HG02852 (cell line): ENCODE measurements around the gene WDR6.

Experiments
- ATAC-seq: cut with Tn5 transposase; IDR thresholded peaks from one replicate; pipeline ENCODE4 v1.9.1; 2021; ENCODE audit warnings: mild to moderate bottlenecking, moderate library complexity; ENCODE audit not compliant: unreplicated experiment

The WDR6 gene

GRCh38 chr3:49027634-49028033, 20.4 kb downstream of the WDR6 start:
- no peak for ATAC-seq

- no peak for ATAC-seq
Measured at GRCh38 chr3:49028298-49028672, 21.1 kb downstream of the WDR6 start.

GRCh38 chr3:49028673-49029562, 21.7 kb downstream of the WDR6 start, which contains the start of gene IMPDH2:
IMPDH2 (minus strand) TSS chr3:49029398; CDS start chr3:49029350, 48 bp downstream.
- peak; percentile 83 for ATAC-seq

- ATAC-seq = no peak
Measured at GRCh38 chr3:49029563-49029884, 22.3 kb downstream of the WDR6 start.

GRCh38 chr3:49030321-49030720, 23.1 kb downstream of the WDR6 start:
- no peak for ATAC-seq

GRCh38 chr3:49032646-49033304, 25.6 kb downstream of the WDR6 start:
- no peak for ATAC-seq

- ATAC-seq = no peak
Measured at GRCh38 chr3:49034650-49035049, 27.5 kb downstream of the WDR6 start.

- ATAC-seq = no peak
Measured at GRCh38 chr3:49035281-49035680, 28.1 kb downstream of the WDR6 start.

- no peak for ATAC-seq
Measured at GRCh38 chr3:49053543-49053942, 46.4 kb downstream of the WDR6 start.

- ATAC-seq = no peak
Measured at GRCh38 chr3:49054344-49054862, 47.2 kb downstream of the WDR6 start.

- no peak for ATAC-seq
Measured at GRCh38 chr3:49057268-49057667, 50.1 kb downstream of the WDR6 start.

GRCh38 chr3:49058011-49058410, 50.8 kb downstream of the WDR6 start:
- ATAC-seq = no peak
